WTC11 (cell line): ENCODE results near the gene LYPLA2. TPM values are rescaled to one million over a fixed set of nuclear protein-coding genes. Genes with fewer than 3 reads are reported as not detected.

Experiments
- ATAC-seq: fragments of 200-7000 bp; cut with Tn5 transposase; 2 replicates; pipeline ENCODE4 v1.10.0; 2021; ENCODE audit warnings: mild to moderate bottlenecking, moderate library complexity
- CTCF ChIA-PET: fragments of 300-600 bp; sonication (Branson Sonifier 250); formaldehyde crosslinking; loops from one replicate; lab custom pipeline; 2021; ENCODE audit warnings: antibody characterized with exemption; lab: Charles Lee
- POLR2A ChIA-PET: fragments of 350-600 bp; sonication (Branson Sonifier 250); formaldehyde crosslinking; loops from one replicate; lab custom pipeline; 2021; ENCODE audit warnings: antibody characterized with exemption; lab: Charles Lee
- DNase-seq: peaks from one replicate; pipeline ENCODE4 v3.0.0; 2021; ENCODE audit warnings: low spot score
- H3K27ac Mint-ChIP-seq: 2 replicates; pipeline ENCODE4 v1.8.0; 2021; ENCODE audit warnings: mixed read lengths
- H3K27me3 Mint-ChIP-seq: 2 replicates; pipeline ENCODE4 v1.8.0; 2021; ENCODE audit warnings: low read depth, mild to moderate bottlenecking, moderate library complexity, mixed read lengths
- H3K36me3 Mint-ChIP-seq: 2 replicates; pipeline ENCODE4 v1.8.0; 2021; ENCODE audit warnings: mixed read lengths
- H3K4me1 Mint-ChIP-seq: 2 replicates; pipeline ENCODE4 v1.8.0; 2022; ENCODE audit warnings: mixed read lengths
- H3K4me3 Mint-ChIP-seq: 2 replicates; pipeline ENCODE4 v1.8.0; 2021; ENCODE audit warnings: mild to moderate bottlenecking, moderate library complexity, mixed read lengths
- H3K9me3 Mint-ChIP-seq: 2 replicates; pipeline ENCODE4 v1.8.0; 2021; ENCODE audit warnings: mixed read lengths
- ATF3 ChIP-seq: sonication (generic); formaldehyde crosslinking; conservative IDR thresholded peaks from 2 replicates; pipeline ENCODE4 v1.8.1; 2022; ENCODE audit warnings: mild to moderate bottlenecking, missing genetic modification reagents
- CREM ChIP-seq: sonication (generic); formaldehyde crosslinking; IDR thresholded peaks from 2 replicates; pipeline ENCODE4 v1.8.1; 2022; ENCODE audit warnings: mild to moderate bottlenecking, missing genetic modification reagents, moderate library complexity
- ERG ChIP-seq: fragments of 250-450 bp; sonication (Bioruptor Pico); IDR thresholded peaks from 2 replicates; pipeline ENCODE4 v1.8.0; 2021; ENCODE audit warnings: mild to moderate bottlenecking
- ESRRA ChIP-seq: sonication (generic); formaldehyde crosslinking; IDR thresholded peaks from 2 replicates; pipeline ENCODE4 v1.8.1; 2022; ENCODE audit warnings: mild to moderate bottlenecking, missing genetic modification reagents, borderline replicate concordance
- FOXK1 ChIP-seq: sonication (generic); formaldehyde crosslinking; IDR thresholded peaks from 2 replicates; pipeline ENCODE4 v1.8.0; 2022; ENCODE audit warnings: mild to moderate bottlenecking, moderate library complexity, missing genetic modification reagents
- HMGXB4 ChIP-seq: sonication (generic); formaldehyde crosslinking; IDR thresholded peaks from 2 replicates; pipeline ENCODE4 v1.8.1; 2023; ENCODE audit warnings: mild to moderate bottlenecking, moderate library complexity, missing genetic modification reagents
- JUN ChIP-seq: sonication (generic); formaldehyde crosslinking; IDR thresholded peaks from 2 replicates; pipeline ENCODE4 v1.8.0; 2023; ENCODE audit warnings: mild to moderate bottlenecking, missing genetic modification reagents
- MAX ChIP-seq: sonication (generic); formaldehyde crosslinking; IDR thresholded peaks from 2 replicates; pipeline ENCODE4 v1.8.0; 2022; ENCODE audit warnings: mild to moderate bottlenecking, missing genetic modification reagents
- MYBL2 ChIP-seq: sonication (generic); formaldehyde crosslinking; IDR thresholded peaks from 2 replicates; pipeline ENCODE4 v1.8.1; 2023; ENCODE audit warnings: mild to moderate bottlenecking, moderate library complexity, missing genetic modification reagents
- NR1H2 ChIP-seq: sonication (generic); formaldehyde crosslinking; IDR thresholded peaks from 2 replicates; pipeline ENCODE4 v1.9.0; 2021; ENCODE audit warnings: mild to moderate bottlenecking, moderate library complexity, missing genetic modification reagents
- RELA ChIP-seq: sonication (generic); formaldehyde crosslinking; IDR thresholded peaks from 2 replicates; pipeline ENCODE4 v1.8.1; 2022; ENCODE audit warnings: missing genetic modification reagents, mild to moderate bottlenecking, borderline replicate concordance
- SP1 ChIP-seq: sonication (generic); formaldehyde crosslinking; conservative IDR thresholded peaks from 2 replicates; pipeline ENCODE4 v1.8.1; 2022; ENCODE audit warnings: missing genetic modification reagents
- USF1 ChIP-seq: sonication (generic); formaldehyde crosslinking; IDR thresholded peaks from 2 replicates; pipeline ENCODE4 v1.8.0; 2022; ENCODE audit warnings: mild to moderate bottlenecking, missing genetic modification reagents
- ZNF121 ChIP-seq: sonication (generic); formaldehyde crosslinking; IDR thresholded peaks from 2 replicates; pipeline ENCODE4 v1.8.0; 2023; ENCODE audit warnings: missing genetic modification reagents
- ZNF232 ChIP-seq: sonication (generic); formaldehyde crosslinking; IDR thresholded peaks from 2 replicates; pipeline ENCODE4 v1.8.0; 2022; ENCODE audit warnings: mild to moderate bottlenecking, missing genetic modification reagents
- ZNF425 ChIP-seq: fragments of 250-450 bp; sonication (Bioruptor Pico); conservative IDR thresholded peaks from 2 replicates; pipeline ENCODE4 v1.9.0; 2021; ENCODE audit warnings: mild to moderate bottlenecking
- total RNA-seq: library from RNA; stranded (reverse); gene quantifications from 3 replicates; pipeline ENCODE4 v1.2.3, GENCODE V29; 2021
- TF ChIP-seq, protein P1 (sequence below): sonication (generic); formaldehyde crosslinking; IDR thresholded peaks from 2 replicates; pipeline ENCODE4 v1.8.0; 2022; ENCODE audit warnings: mild to moderate bottlenecking, missing genetic modification reagents
- TF ChIP-seq, protein P2 (sequence below): fragments of 250-450 bp; sonication (Bioruptor Pico); IDR thresholded peaks from 2 replicates; pipeline ENCODE4 v2.1.2; 2022; ENCODE audit warnings: mild to moderate bottlenecking, moderate library complexity

Gene LYPLA2
- total RNA-seq, 1 experiment from 2014 or later = 164 TPM

DNA sequence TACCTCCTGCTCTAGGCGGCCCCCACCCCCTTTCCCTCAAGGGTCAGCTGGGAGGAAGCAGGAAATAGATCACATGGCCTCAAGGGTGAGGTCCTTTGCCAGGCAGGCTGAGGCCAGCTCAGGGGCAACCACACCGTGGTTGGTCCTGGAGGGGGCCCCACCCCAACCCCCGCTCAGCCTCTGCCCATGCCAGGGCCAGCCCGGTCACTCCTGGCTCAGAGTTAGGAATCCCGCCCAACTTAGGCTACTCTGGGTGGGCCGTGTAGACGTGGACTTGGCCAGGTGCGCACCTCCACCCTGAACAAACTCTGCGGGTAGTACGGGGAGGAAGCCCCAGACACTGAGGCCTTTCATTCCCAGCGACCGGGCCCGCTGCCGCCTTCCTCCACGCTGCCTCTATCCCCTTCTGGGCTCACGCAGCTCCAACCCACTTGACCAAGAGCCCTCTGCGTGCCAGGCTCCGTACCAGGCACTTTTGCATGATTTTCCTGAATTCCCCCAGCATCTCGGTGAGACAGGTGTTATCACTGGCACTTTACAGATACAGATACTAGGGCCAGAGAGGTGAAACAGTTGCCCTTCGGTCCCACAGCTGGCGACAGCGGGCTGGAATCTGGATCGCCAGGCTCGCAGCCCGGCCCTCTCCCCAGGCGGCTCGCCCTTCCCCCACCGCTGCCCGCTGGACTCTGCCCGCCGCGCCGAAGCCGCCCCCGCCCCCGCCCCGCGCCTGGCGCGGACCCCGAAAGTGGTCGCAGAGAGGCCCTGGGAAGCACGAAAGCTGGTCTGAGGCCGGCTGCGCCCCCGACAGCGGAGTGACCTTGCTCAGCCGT is 8.8 kb downstream of the LYPLA2 start (continued):
- TF ChIP-seq HMGXB4 (CRISPR knock-in tag) = 0 out of 2 replicates have a peak, but pooled peaks have one; percentile 4

GRCh38 chr1:23800400-23801337 is 9.7 kb downstream of the LYPLA2 start, which contains the start of gene GALE:
Gene GALE, minus strand, starts transcription at chr1:23800754. Its CDS starts 1,747 bp downstream, at chr1:23799007.
- peak within 1 kb of the TSS; percentile 96 for H3K4me3 Mint-ChIP-seq
- peak within 1 kb of the TSS; percentile 94 for H3K27ac Mint-ChIP-seq
- ATAC-seq = peak; percentile 48
- H3K36me3 Mint-ChIP-seq = peaks cover 10% of the 10 kb centered on the region; the same call in 1 of the 2 replicates
- peak; percentile 80 for DNase-seq
- no peaks in the 10 kb centered on the region for H3K9me3 Mint-ChIP-seq
- H3K27me3 Mint-ChIP-seq = peaks cover 17% of the 10 kb centered on the region
- CTCF ChIA-PET = interaction anchor here (0.6 to 7.8 kb wide), 13 partner anchors 9 to 294 kb away, joined by 3 to 109 read pairs (median 4); partner anchors contain the start of genes FUCA1, LYPLA2 and PITHD1
- POLR2A ChIA-PET = interaction anchor here (0.5 to 1.6 kb wide), 5 partner anchors 22 to 501 kb away, joined by 3 to 5 read pairs (median 3); partner anchors contain the start of genes HMGCL and PITHD1
- peaks cover 14% of the 10 kb centered on the region for H3K4me1 Mint-ChIP-seq
- 0 out of 2 replicates have a peak, but pooled peaks have one; percentile 30 for TF ChIP-seq ESRRA
- peak; percentile 61; the same call in 1 of the 2 replicates for TF ChIP-seq JUN (CRISPR knock-in tag)
- TF ChIP-seq NR1H2 (CRISPR knock-in tag) = no peak
- no peak for TF ChIP-seq ERG (CRISPR knock-in tag)
- TF ChIP-seq HMGXB4 (CRISPR knock-in tag) = peak; percentile 67; the same call in 1 of the 2 replicates
- TF ChIP-seq USF1 = no peak; the same call in 1 of the 2 replicates
- no peak for TF ChIP-seq ZNF425 (CRISPR knock-in tag)
- TF ChIP-seq ATF3 (CRISPR knock-in tag) = no peak
- no peak for TF ChIP-seq ZNF232 (CRISPR knock-in tag)
- TF ChIP-seq RELA (CRISPR knock-in tag) = peak; percentile 45; the same call in 1 of the 2 replicates
- no peak for TF ChIP-seq ZNF121 (CRISPR knock-in tag)
- TF ChIP-seq MYBL2 (CRISPR knock-in tag) = peak; percentile 66; the same call in 1 of the 2 replicates
- TF ChIP-seq, protein P1, sequence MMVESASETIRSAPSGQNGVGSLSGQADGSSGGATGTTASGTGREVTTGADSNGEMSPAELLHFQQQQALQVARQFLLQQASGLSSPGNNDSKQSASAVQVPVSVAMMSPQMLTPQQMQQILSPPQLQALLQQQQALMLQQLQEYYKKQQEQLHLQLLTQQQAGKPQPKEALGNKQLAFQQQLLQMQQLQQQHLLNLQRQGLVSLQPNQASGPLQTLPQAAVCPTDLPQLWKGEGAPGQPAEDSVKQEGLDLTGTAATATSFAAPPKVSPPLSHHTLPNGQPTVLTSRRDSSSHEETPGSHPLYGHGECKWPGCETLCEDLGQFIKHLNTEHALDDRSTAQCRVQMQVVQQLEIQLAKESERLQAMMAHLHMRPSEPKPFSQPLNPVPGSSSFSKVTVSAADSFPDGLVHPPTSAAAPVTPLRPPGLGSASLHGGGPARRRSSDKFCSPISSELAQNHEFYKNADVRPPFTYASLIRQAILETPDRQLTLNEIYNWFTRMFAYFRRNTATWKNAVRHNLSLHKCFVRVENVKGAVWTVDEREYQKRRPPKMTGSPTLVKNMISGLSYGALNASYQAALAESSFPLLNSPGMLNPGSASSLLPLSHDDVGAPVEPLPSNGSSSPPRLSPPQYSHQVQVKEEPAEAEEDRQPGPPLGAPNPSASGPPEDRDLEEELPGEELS (CRISPR knock-in tag) = peak; percentile 69; the same call in 1 of the 2 replicates
- TF ChIP-seq, protein P2, sequence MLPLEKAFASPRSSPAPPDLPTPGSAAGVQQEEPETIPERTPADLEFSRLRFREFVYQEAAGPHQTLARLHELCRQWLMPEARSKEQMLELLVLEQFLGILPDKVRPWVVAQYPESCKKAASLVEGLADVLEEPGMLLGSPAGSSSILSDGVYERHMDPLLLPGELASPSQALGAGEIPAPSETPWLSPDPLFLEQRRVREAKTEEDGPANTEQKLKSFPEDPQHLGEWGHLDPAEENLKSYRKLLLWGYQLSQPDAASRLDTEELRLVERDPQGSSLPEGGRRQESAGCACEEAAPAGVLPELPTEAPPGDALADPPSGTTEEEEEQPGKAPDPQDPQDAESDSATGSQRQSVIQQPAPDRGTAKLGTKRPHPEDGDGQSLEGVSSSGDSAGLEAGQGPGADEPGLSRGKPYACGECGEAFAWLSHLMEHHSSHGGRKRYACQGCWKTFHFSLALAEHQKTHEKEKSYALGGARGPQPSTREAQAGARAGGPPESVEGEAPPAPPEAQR (CRISPR knock-in tag) = no peak
- TF ChIP-seq FOXK1 (CRISPR knock-in tag) = peak; percentile 65; the same call in 1 of the 2 replicates
- TF ChIP-seq CREM = 0 out of 2 replicates have a peak, but pooled peaks have one; percentile 67
- TF ChIP-seq SP1 (CRISPR knock-in tag) = peak; percentile 98
- peak; percentile 41; the same call in 1 of the 2 replicates for TF ChIP-seq MAX (CRISPR knock-in tag)
